GM21717 (cell line): ENCODE measurements around the gene CLDN20.

Source experiments
- ATAC-seq: cut with Tn5 transposase; IDR thresholded peaks from one replicate; pipeline ENCODE4 v1.9.1; 2021; ENCODE audit warnings: mild to moderate bottlenecking, moderate library complexity; ENCODE audit not compliant: unreplicated experiment

CLDN20 gene

GRCh38 chr6:155244434-155244833, 19.4 kb upstream of the CLDN20 start:
- no peak for ATAC-seq

DNA sequence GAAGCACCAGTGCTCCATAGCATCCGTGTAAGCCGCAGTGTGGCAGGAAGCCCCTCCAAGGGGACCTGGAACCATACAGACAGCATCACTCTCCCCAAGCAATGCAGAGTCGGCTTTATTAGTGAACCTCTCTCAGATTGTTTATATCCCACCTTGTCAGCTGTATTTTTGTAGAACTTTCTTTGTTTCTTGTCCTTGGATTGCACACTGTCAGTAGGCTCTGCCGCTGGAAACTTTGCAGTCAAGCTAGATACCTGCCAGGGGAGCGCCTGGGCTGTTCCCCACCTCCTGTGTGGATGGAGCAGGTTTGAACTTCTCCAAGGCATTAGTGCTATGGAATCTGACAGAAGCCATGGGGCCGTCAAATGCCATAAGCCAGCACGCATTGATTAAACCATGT, 18.6 kb upstream of the CLDN20 start:
- no peak for ATAC-seq

DNA sequence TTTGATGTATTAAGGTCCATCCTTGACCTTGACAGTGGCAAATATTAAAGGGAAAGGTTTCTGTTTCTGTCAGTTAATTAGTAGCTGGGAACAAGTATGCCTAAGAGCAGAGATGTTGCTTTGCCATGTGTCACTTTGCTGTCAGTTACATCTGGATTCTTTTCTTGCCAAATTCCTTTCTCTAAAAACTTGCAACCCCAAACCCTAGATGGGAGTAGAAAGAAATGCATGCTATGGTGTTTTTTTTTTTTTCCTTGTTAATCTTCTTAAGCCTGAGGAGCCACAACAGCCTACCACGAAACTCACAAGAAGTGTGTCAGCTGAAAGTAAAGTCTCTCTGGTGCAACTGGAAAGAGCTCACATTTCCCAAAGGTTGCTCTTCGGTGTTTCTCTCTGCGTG, 18.0 kb upstream of the CLDN20 start:
- no peak for ATAC-seq

DNA sequence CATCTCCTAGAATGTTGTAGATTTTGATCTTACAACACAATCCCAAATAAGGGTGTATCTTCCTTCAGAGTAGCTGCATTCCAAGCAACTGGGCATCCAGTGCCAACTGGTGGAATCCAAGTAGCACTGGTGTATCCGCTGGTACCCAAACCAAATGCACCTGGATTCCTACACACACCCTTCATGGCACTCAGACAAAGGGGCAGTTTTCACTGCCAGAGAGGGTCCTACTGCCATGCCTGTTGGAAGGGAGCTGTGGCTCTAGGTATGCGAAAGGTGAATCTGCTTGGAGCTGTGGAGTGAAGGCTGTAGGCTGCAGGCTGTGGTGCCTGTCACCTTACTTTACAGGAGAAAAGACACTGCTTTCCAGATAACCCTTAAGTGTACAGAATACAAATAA, 17.0 kb upstream of the CLDN20 start:
- no peak for ATAC-seq

GRCh38 chr6:155247618-155248007, 16.2 kb upstream of the CLDN20 start:
- no peak for ATAC-seq

DNA sequence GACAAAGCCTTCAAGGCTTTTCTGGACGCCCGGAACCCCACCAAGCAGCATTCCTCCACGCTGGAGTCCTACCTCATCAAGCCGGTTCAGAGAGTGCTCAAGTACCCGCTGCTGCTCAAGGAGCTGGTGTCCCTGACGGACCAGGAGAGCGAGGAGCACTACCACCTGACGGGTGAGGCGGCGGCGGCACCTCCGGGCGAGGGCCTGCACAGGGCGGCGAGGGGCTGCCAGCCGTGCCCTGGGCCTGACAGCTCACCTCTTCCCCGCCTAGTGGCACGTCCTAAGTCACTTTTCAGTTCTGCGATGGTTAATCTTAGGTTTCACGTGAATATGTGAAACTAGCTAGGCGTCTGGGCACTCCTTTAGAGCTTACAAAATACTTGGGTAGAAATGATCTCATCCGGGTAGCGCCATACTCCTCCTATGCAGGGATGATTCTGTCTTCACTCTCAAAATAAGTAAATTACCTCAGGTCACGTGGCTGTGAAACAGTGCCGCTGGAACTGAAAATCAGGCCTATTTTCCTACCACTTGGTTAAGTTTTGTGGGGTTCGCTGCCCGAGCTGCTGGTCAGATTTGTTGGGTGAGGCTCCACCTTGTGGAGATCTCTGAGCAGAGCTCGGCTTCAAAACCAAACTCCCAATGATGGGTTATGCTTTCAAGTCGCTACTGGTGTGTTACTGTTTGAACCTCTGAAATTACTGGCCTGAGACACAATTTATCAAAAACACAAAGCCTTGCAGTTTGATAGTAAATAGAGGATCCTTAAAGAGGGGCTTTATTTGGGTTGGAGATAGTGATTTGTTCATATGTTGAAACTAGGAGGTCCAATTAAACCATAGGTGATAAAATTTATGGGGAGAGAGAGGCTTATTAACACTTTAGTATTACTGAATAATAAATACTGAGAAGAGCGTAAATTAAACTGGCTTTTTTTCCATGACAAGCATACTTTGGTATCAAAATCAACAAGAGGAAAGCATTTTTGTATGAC, 15.5 kb upstream of the CLDN20 start:
- no peak for ATAC-seq

- ATAC-seq, result no peak
Observed at GRCh38 chr6:155250701-155251381, 13.0 kb upstream of the CLDN20 start.

- ATAC-seq, result no peak
Observed at GRCh38 chr6:155252581-155252980, 11.2 kb upstream of the CLDN20 start.

- no peak for ATAC-seq
Observed at GRCh38 chr6:155253337-155253736, 10.5 kb upstream of the CLDN20 start.

GRCh38 chr6:155254139-155254538, 9.7 kb upstream of the CLDN20 start:
- no peak for ATAC-seq

- no peak for ATAC-seq
Observed at GRCh38 chr6:155256122-155256795, 7.6 kb upstream of the CLDN20 start.

- no peak for ATAC-seq
Observed at GRCh38 chr6:155257796-155258195, 6.0 kb upstream of the CLDN20 start.

DNA sequence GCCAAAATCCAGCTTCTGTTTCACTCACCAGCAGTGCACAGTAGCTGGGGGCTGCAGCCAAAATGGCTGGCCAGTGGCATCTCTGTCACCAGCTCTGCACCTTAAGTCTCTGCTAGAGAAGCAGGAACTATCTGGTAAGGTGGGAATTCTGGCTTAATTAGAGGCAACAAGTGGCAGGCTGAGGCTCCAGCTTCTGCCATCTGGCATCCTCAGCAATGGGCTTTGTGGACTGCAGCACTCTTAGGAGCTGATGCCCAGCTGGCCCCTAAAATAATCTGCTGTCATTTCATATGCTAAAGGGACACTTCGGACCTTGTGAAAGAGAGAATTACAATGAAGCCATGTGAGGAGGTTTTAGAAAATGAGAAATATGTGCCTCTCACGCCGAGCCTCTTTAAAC, 4.6 kb upstream of the CLDN20 start:
- no peak for ATAC-seq

DNA sequence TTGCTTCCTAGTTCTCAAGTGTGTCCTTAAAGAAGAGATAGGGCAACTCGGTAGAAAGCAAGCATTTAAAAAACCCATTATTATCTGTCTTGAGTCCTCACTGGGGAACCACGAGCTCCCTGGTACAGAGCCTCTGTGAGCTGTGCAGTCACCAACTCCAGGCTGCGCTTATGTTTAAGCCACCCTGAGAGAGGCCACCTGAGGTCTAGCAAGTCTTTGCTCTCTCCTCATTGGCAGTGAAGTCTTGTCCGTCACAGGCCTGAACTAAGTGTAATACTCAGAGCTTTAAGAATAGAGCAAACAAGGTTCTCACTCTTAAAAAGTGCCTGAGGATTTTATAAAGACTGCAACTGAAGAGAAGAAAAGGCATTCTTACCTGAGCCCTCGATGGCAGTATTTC, 3.9 kb upstream of the CLDN20 start:
- no peak for ATAC-seq

DNA sequence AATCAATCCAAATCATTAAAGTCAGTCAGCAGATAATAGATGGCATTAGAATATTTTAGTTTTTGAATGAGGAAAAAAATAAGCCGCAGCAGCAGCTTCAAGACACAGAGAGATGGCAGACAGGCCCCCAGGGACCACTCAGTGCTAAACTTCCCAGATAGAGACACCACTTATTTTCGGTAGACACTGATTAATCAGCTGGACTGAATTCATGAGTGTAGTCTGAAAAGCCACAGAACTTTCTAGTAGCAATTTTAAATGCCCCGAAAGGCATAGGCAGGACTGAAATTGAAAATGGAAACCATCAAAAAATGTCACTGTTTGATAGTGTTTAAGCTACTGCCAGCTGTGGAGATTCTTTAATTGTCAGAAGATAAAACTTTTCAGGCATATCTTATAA, 3.1 kb upstream of the CLDN20 start:
- ATAC-seq, result peak; percentile 61

- peak; percentile 47 for ATAC-seq
Observed at GRCh38 chr6:155261111-155261900, 2.5 kb upstream of the CLDN20 start.

- no peak for ATAC-seq
Observed at GRCh38 chr6:155262655-155263054, 1.2 kb upstream of the CLDN20 start.

DNA sequence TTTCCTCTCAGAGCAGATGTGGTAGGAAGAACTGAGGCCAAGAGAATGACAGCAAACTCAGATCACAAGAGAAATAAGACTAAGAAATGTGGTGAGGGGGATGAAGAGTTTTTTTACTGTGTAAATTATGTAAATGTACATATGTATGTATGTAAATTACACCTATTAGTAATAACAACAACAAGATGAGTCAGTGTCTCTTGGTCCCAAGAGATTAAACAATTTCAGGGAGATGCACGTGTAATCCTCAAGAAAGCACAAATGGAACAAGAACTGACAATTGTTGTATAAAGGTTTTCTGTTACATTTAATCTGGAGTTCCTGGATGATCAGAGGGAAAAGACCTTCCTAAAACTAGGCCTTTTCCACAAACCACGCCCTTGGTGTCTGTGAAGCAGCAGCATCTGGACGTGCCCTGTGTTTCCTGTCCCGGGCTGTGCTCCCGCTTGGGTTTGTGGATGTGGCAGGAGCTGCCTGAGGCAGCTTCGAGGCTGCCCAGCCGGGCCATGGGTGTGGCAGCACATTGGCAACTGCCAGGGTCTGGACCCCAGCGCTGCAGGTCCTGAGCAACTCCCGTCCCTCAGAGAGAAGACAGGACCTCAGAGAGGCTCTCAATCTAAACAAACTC, 994 bp downstream of the CLDN20 start:
- ATAC-seq, result no peak

GRCh38 chr6:155265843-155266535, 2.2 kb downstream of the CLDN20 start:
- ATAC-seq, result no peak

DNA sequence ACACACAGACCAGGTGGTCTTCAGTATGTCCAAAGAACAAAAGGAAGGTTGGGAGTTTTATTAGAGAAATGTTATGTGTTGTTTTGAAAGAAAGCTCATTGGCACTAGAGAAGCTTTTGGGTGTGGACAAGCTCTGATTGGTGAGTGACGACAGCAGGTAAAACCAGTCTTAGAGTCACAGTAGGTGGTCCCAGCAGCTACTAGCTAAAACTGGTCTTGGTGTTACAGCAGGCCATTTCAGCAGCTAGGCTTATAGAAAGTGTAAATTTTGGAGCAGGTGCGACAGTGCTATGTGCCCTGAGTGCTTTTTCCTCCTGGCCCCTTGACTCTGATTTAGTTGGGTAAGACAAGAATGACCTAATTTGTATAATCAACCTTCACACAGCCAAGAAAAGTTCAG, 3.6 kb downstream of the CLDN20 start:
- no peak for ATAC-seq
